IMR-90 (cell line): Measurements from ENCODE around the gene HES4. TPM values are rescaled to one million over a fixed set of nuclear protein-coding genes. Genes with fewer than 3 reads are reported as not detected.

Experiments
- ATAC-seq: fragments of 200-7000 bp; cut with Tn5 transposase; 2 replicates; pipeline ENCODE4 v1.9.1; 2020; ENCODE audit warnings: low read depth, mild to moderate bottlenecking, moderate library complexity
- BruUV-seq: library from RNA; stranded (reverse); fragments of 400-500 nt; replicated peaks from 2 replicates; lab custom pipeline; 2021; lab: Mats Ljungman, UMichigan
- CTCF ChIA-PET: fragments of 300-600 bp; formaldehyde crosslinking; extraction: SDS; loops from one replicate; lab custom pipeline; 2021; ENCODE audit warnings: antibody characterized with exemption; lab: Yijun Ruan, JAX
- POLR2A ChIA-PET: fragments of 300-600 bp; sonication (Branson Sonifier 250); formaldehyde crosslinking; loops from one replicate; lab custom pipeline; 2022; ENCODE audit warnings: antibody characterized with exemption; ENCODE audit not compliant: unreplicated experiment; lab: Charles Lee
- DNase-seq: peaks from one replicate; pipeline ENCODE4 v3.0.0; 2013
- H2AFZ ChIP-seq: replicated peaks from 2 replicates; pipeline ENCODE3; 2013; ENCODE audit warnings: low read length, mild to moderate bottlenecking; ENCODE audit not compliant: poor library complexity
- H2AK5ac ChIP-seq: 2 replicates; pipeline ENCODE4 v1.6.1; 2013; ENCODE audit warnings: low read depth, low read length, inconsistent platforms
- H2AK9ac ChIP-seq: replicated peaks from 2 replicates; pipeline ENCODE3; 2013; ENCODE audit warnings: mild to moderate bottlenecking, low read depth, low read length, moderate library complexity; ENCODE audit not compliant: poor library complexity
- H2BK120ac ChIP-seq: 2 replicates; pipeline ENCODE4 v1.6.1; 2013; ENCODE audit warnings: low read depth, low read length, inconsistent platforms
- H2BK15ac ChIP-seq: 3 replicates; pipeline ENCODE4 v1.6.1; 2013; ENCODE audit warnings: low read depth, low read length, inconsistent platforms
- H2BK20ac ChIP-seq: 2 replicates; pipeline ENCODE4 v1.6.1; 2013; ENCODE audit warnings: low read depth, mild to moderate bottlenecking, inconsistent platforms, low read length, moderate library complexity
- H2BK5ac ChIP-seq: 2 replicates; pipeline ENCODE4 v1.6.1; 2013; ENCODE audit warnings: mild to moderate bottlenecking, low read depth, low read length, inconsistent platforms; ENCODE audit not compliant: poor library complexity, severe bottlenecking
- H3K14ac ChIP-seq: replicated peaks from 2 replicates; pipeline ENCODE4 v1.6.1; 2013; ENCODE audit warnings: low read depth, low read length, inconsistent platforms
- H3K18ac ChIP-seq: 2 replicates; pipeline ENCODE4 v1.6.1; 2013; ENCODE audit warnings: low read depth, low read length, control low read depth
- H3K23ac ChIP-seq: 2 replicates; pipeline ENCODE4 v1.6.1; 2013; ENCODE audit warnings: low read depth, low read length, inconsistent platforms
- H3K27ac ChIP-seq: 2 replicates; pipeline ENCODE4 v1.5.1; 2013; ENCODE audit warnings: mild to moderate bottlenecking, control low read depth, low read length; ENCODE audit not compliant: insufficient read depth
- H3K27me3 ChIP-seq: 2 replicates; pipeline ENCODE4 v1.6.1; 2013; ENCODE audit warnings: low read length; ENCODE audit not compliant: control insufficient read depth, insufficient read depth
- H3K36me3 ChIP-seq: 2 replicates; pipeline ENCODE4 v1.6.1; 2013; ENCODE audit warnings: low read length, mixed read lengths; ENCODE audit not compliant: control insufficient read depth, insufficient read depth
- H3K4ac ChIP-seq: 2 replicates; pipeline ENCODE4 v1.6.1; 2013; ENCODE audit warnings: low read depth, low read length, inconsistent platforms
- H3K4me1 ChIP-seq: 2 replicates; pipeline ENCODE4 v1.6.1; 2013; ENCODE audit warnings: low read length, mixed read lengths; ENCODE audit not compliant: control insufficient read depth, insufficient read depth
- H3K4me2 ChIP-seq: 2 replicates; pipeline ENCODE4 v1.6.1; 2013; ENCODE audit warnings: low read depth, mild to moderate bottlenecking, control low read depth, low read length, moderate library complexity
- H3K4me3 ChIP-seq: 2 replicates; pipeline ENCODE4 v1.5.1; 2013; ENCODE audit warnings: low read depth, mild to moderate bottlenecking, control low read depth, low read length, moderate library complexity; ENCODE audit not compliant: insufficient read depth
- H3K56ac ChIP-seq: 2 replicates; pipeline ENCODE4 v1.6.1; 2013; ENCODE audit warnings: low read length, inconsistent platforms; ENCODE audit not compliant: insufficient read depth; ENCODE audit errors: extremely low read depth
- H3K79me1 ChIP-seq, 2 experiments: 2 replicates each; pipeline ENCODE4 v1.6.1; 2013; ENCODE audit warnings: low read length in 2 of 2, inconsistent platforms in 1 of 2, low read depth in 1 of 2
- H3K9ac ChIP-seq: 2 replicates; pipeline ENCODE4 v1.6.1; 2013; ENCODE audit warnings: low read depth, low read length, control low read depth
- H3K9me1 ChIP-seq: 2 replicates; pipeline ENCODE4 v1.6.1; 2013; ENCODE audit warnings: low read length, inconsistent platforms; ENCODE audit not compliant: insufficient read depth
- H3K9me3 ChIP-seq: 2 replicates; pipeline ENCODE4 v1.6.1; 2013; ENCODE audit warnings: low read length; ENCODE audit not compliant: control insufficient read depth, insufficient read depth
- H4K20me1 ChIP-seq: 2 replicates; pipeline ENCODE4 v1.6.1; 2013; ENCODE audit warnings: low read length, inconsistent platforms; ENCODE audit not compliant: insufficient read depth
- H4K5ac ChIP-seq: 2 replicates; pipeline ENCODE4 v1.6.1; 2013; ENCODE audit warnings: mild to moderate bottlenecking, low read depth, low read length, control low read depth
- H4K8ac ChIP-seq, 2 experiments: 2 replicates each; pipeline ENCODE4 v1.6.1; 2013; ENCODE audit warnings: low read depth in 2 of 2, low read length in 2 of 2, control low read depth in 1 of 2, inconsistent platforms in 1 of 2
- H4K91ac ChIP-seq: 2 replicates; pipeline ENCODE4 v1.6.1; 2013; ENCODE audit warnings: low read depth, low read length, inconsistent platforms; ENCODE audit not compliant: insufficient read depth
- CEBPB ChIP-seq: IDR thresholded peaks from 2 replicates; pipeline ENCODE4 v1.6.1; 2012; ENCODE audit warnings: low read depth, low read length, improper control_type of control experiment
- FOS ChIP-seq: fragments of 150-350 bp; IDR thresholded peaks from 2 replicates; pipeline ENCODE4 v1.6.1; 2016; ENCODE audit warnings: low read depth, low read length
- MAZ ChIP-seq: IDR thresholded peaks from 2 replicates; pipeline ENCODE4 v1.6.1; 2012; ENCODE audit warnings: low read depth, mild to moderate bottlenecking, low read length, improper control_type of control experiment, moderate library complexity, borderline replicate concordance
- MXI1 ChIP-seq: IDR thresholded peaks from 2 replicates; pipeline ENCODE4 v1.6.1; 2012; ENCODE audit warnings: low read depth, mild to moderate bottlenecking, low read length, moderate library complexity, borderline replicate concordance
- POLR2A ChIP-seq: IDR thresholded peaks from 2 replicates; pipeline ENCODE4 v1.6.1; 2012; ENCODE audit warnings: mild to moderate bottlenecking, low read depth, low read length
- WGBS, 2 experiments: methylation state at CpG; one replicate each; pipeline versions ENCODE4 v1.1.5 to v1.1.7; 2013; ENCODE audit warnings: missing lambda C conversion rate in 2 of 2; ENCODE audit not compliant: insufficient read length in 1 of 2; ENCODE audit errors: extremely low coverage in 2 of 2; 5-methylcytosine and 5-hydroxymethylcytosine counted together
- dilution Hi-C: fragments of 300-500 bp; cut with HindIII; formaldehyde crosslinking; loops from one replicate; pipeline ENCODE4 v1.14.3; 2018; ENCODE audit warnings: low sequenced_read_pairs; ENCODE audit not compliant: unreplicated experiment
- in situ Hi-C: fragments of 300-500 bp; cut with MboI; formaldehyde crosslinking; loops from 3 replicates; pipeline ENCODE4 v1.14.3; 2019; ENCODE audit warnings: low sequenced_read_pairs, inconsistent platforms, mixed read lengths
- intact Hi-C: fragments of 100-400 bp; cut with micrococcal nuclease; formaldehyde crosslinking; loops from 2 replicates; pipeline ENCODE4 v1.10.0; 2022
- polyA plus RNA-seq, 3 experiments: library from polyadenylated mRNA; depleted of rRNA; stranded (reverse); fragments of >200 nt; gene quantifications; 2 replicates each; pipeline ENCODE4 v1.2.3, GENCODE V29; 2012; ENCODE audit warnings: low replicate concordance in 1 of 3
- total RNA-seq: library from RNA; depleted of rRNA; stranded (reverse); fragments of >200 nt; gene quantifications from 2 replicates; pipeline ENCODE4 v1.2.3, GENCODE V29; 2012
- TF ChIP-seq, protein P1 (sequence below): fragments of 150-350 bp; IDR thresholded peaks from 2 replicates; pipeline ENCODE4 v1.6.1; 2017; ENCODE audit warnings: mild to moderate bottlenecking, antibody characterized with exemption, low read length, low read depth
- TF ChIP-seq, protein P2 (sequence below): fragments of 150-350 bp; IDR thresholded peaks from 2 replicates; pipeline ENCODE4 v1.6.1; 2016; ENCODE audit warnings: low read depth, mild to moderate bottlenecking, low read length, moderate library complexity, borderline replicate concordance
- TF ChIP-seq, protein P3 (sequence below): conservative IDR thresholded peaks from 2 replicates; pipeline ENCODE4 v1.5.1; 2012; ENCODE audit warnings: mild to moderate bottlenecking, low read depth, low read length, improper control_type of control experiment

The HES4 gene
- total and polyA plus RNA-seq, 2 of the 4 experiments (the other 2 are of a cell fraction): 1.4 to 11.7 TPM

DNA sequence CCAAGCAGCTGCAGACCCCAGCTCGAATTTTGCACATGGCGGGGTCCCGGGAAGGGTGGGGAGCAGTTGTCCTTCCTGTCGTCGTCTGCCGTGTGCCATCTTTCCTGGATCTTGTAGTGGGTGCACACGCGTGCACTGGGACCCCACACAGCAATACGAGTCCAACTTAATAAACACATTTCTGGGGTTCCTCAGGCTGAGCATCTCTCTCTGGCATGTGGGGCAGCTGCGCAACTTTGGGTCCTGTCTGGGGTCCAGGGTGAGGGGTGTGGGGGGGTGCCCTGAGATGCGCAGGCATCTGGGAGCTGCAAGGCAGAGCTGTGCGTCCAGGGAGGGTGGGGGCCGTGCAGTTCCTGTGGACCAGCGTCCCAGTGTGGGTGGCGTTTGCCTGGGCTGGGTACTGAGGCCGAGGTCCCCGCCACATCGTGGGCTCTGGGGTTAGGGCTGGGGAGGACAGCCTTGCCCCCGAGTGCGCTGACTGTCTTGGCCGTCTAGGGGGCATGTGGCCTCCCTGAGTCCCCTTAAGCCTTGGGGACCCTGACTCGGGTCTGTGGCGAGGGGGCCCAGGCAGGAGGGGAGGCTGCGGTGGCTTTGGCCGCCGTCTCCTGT lies 34.3 kb downstream of the HES4 start:
- dilution Hi-C loops: no loop called here
- H2AK9ac ChIP-seq: peak overlapping the region; percentile 93
- ChIA-PET CTCF (no interaction called here), POLR2A (no interaction called here)
- peaks cover 20% of the 10 kb centered on the region for H3K36me3 ChIP-seq
- peak overlapping the region; percentile 96; the same call in 1 of the 2 replicates for H3K4me2 ChIP-seq
- ATAC-seq (no peak), DNase-seq (no peak)
- H3K9ac ChIP-seq: no peak overlapping the region
- no peak overlapping the region for H3K18ac ChIP-seq
- intact Hi-C loops: no loop called here
- H2BK5ac ChIP-seq: peak overlapping the region; percentile 83
- H4K8ac ChIP-seq: no peak overlapping the region
- no peak overlapping the region for H2BK15ac ChIP-seq
- peak overlapping the region; percentile 48; the same call in 1 of the 2 replicates for H3K27ac ChIP-seq
- H2BK120ac ChIP-seq: no peak overlapping the region
- H2BK20ac ChIP-seq: no peak overlapping the region
- in situ Hi-C loops: no loop called here
- H3K23ac ChIP-seq: no peak overlapping the region
- WGBS, 2 experiments: 79% methylated on average over 3 of the region's 26 CpGs; no CpG with 5 or more reads in 1 of the 2 experiments
- no TSS peak for BruUV-seq
- H2AK5ac ChIP-seq: peak overlapping the region; percentile 76
- H4K5ac ChIP-seq: 0 out of 2 replicates have a peak overlapping the region, but pooled peaks have one; percentile 37
- H3K4me1 ChIP-seq: peaks cover 12% of the 10 kb centered on the region
- H4K91ac ChIP-seq: 0 out of 2 replicates have a peak overlapping the region, but pooled peaks have one; percentile 32
- no peak overlapping the region for H3K14ac ChIP-seq
- peak overlapping the region; percentile 92; the same call in 1 of the 2 replicates for H3K4me3 ChIP-seq
- H2AFZ ChIP-seq: peak overlapping the region; percentile 87
- peaks cover 7 to 23% of the 10 kb centered on the region in 2 experiments; a peak in 3 of 4 replicates for H3K79me1 ChIP-seq
- no peak overlapping the region for H3K56ac ChIP-seq
- peaks cover 9% of the 10 kb centered on the region for H3K9me1 ChIP-seq
- H3K9me3 ChIP-seq: no peaks in the 10 kb centered on the region
- no peak for TF ChIP-seq POLR2A
- no peak for TF ChIP-seq MXI1
- TF ChIP-seq MAZ: no peak
- TF ChIP-seq, protein P1, sequence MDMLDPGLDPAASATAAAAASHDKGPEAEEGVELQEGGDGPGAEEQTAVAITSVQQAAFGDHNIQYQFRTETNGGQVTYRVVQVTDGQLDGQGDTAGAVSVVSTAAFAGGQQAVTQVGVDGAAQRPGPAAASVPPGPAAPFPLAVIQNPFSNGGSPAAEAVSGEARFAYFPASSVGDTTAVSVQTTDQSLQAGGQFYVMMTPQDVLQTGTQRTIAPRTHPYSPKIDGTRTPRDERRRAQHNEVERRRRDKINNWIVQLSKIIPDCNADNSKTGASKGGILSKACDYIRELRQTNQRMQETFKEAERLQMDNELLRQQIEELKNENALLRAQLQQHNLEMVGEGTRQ: no peak
- TF ChIP-seq FOS: no peak
- TF ChIP-seq, protein P2, sequence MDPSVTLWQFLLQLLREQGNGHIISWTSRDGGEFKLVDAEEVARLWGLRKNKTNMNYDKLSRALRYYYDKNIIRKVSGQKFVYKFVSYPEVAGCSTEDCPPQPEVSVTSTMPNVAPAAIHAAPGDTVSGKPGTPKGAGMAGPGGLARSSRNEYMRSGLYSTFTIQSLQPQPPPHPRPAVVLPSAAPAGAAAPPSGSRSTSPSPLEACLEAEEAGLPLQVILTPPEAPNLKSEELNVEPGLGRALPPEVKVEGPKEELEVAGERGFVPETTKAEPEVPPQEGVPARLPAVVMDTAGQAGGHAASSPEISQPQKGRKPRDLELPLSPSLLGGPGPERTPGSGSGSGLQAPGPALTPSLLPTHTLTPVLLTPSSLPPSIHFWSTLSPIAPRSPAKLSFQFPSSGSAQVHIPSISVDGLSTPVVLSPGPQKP: no peak
- TF ChIP-seq, protein P3, sequence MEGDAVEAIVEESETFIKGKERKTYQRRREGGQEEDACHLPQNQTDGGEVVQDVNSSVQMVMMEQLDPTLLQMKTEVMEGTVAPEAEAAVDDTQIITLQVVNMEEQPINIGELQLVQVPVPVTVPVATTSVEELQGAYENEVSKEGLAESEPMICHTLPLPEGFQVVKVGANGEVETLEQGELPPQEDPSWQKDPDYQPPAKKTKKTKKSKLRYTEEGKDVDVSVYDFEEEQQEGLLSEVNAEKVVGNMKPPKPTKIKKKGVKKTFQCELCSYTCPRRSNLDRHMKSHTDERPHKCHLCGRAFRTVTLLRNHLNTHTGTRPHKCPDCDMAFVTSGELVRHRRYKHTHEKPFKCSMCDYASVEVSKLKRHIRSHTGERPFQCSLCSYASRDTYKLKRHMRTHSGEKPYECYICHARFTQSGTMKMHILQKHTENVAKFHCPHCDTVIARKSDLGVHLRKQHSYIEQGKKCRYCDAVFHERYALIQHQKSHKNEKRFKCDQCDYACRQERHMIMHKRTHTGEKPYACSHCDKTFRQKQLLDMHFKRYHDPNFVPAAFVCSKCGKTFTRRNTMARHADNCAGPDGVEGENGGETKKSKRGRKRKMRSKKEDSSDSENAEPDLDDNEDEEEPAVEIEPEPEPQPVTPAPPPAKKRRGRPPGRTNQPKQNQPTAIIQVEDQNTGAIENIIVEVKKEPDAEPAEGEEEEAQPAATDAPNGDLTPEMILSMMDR: no peak
- no peak for TF ChIP-seq CEBPB
- no peak overlapping the region for H3K4ac ChIP-seq
- peaks cover 5% of the 10 kb centered on the region; the same call in 1 of the 2 replicates for H3K27me3 ChIP-seq
- H4K20me1 ChIP-seq: no peaks in the 10 kb centered on the region
